ENCODE measurements around the gene FXYD2. TPM values are rescaled to one million over a fixed set of nuclear protein-coding genes. Genes with fewer than 3 reads are reported as not detected.
A peak's percentile ranks its signal among the peaks of the same experiment; 100 is the strongest.

Gene FXYD2
- total RNA-seq, 6 experiments from 2014 or later = 9.3 to 13.7 (median 11.4) TPM

- Histone ChIP-seq H3K4me1 (no peaks in the 10 kb centered on the region), H3K4me3 (no peak overlapping the region), H3K9me3 (no peaks in the 10 kb centered on the region), H3K27me3 (no peaks in the 10 kb centered on the region), H3K36me3 (no peaks in the 10 kb centered on the region), H3K27ac (no peak overlapping the region)
- DNase-seq (no peak), ATAC-seq (peak in 1 of 4 donors; percentile 19)
- WGBS (ENCODE audit: insufficient coverage, low coverage, low lambda C conversion rate, missing lambda C conversion rate) = 0% methylated on average over 1 of the region's 1 CpG
- intact Hi-C loops (cut with DNase I) = loop anchor here in 1 of 2 donors (10.0 kb wide), 1 partner anchor 370 kb away; no protein-coding TSS in a partner anchor
- no peak for TF ChIP-seq POLR2A (IDR thresholded peaks at IDR 0.05)
- no peak for TF ChIP-seq CTCF (IDR thresholded peaks at IDR 0.05)
These were observed 19.5 kb downstream of the FXYD2 start for GRCh38 chr11:117805045-117805444.

GRCh38 chr11:117803896-117804295 lies 20.6 kb downstream of the FXYD2 start:
- intact Hi-C loops (cut with DNase I) = loop anchor here in 1 of 2 donors (10.0 kb wide), 1 partner anchor 369 kb away; no protein-coding TSS in a partner anchor
- Histone ChIP-seq H3K27ac (no peak overlapping the region), H3K27me3 (no peaks in the 10 kb centered on the region), H3K36me3 (no peaks in the 10 kb centered on the region), H3K4me1 (no peaks in the 10 kb centered on the region), H3K4me3 (no peak overlapping the region), H3K9me3 (no peaks in the 10 kb centered on the region)
- no CpG with 5 or more reads among the region's 8 CpGs for WGBS (ENCODE audit: insufficient coverage, low coverage, low lambda C conversion rate, missing lambda C conversion rate)
- ATAC-seq (no peak), DNase-seq (no peak)
- no peak for TF ChIP-seq CTCF (IDR thresholded peaks at IDR 0.05)
- TF ChIP-seq POLR2A (IDR thresholded peaks at IDR 0.05) = no peak

- DNase-seq (no peak), ATAC-seq (no peak)
- Histone ChIP-seq H3K9me3 (no peaks in the 10 kb centered on the region), H3K4me1 (peaks cover 0 to 15% (median 0%) of the 10 kb centered on the region in 4 donors), H3K27me3 (peaks cover 0 to 16% of the 10 kb centered on the region in 2 donors), H3K4me3 (no peak overlapping the region), H3K36me3 (no peaks in the 10 kb centered on the region), H3K27ac (no peak overlapping the region)
- intact Hi-C loops (cut with DNase I) = loop anchor here (10.0 kb wide), 2 partner anchors 365 to 375 kb away; no protein-coding TSS in a partner anchor
- TF ChIP-seq CTCF (IDR thresholded peaks at IDR 0.05) = no peak
- TF ChIP-seq POLR2A (IDR thresholded peaks at IDR 0.05) = no peak
- 35% methylated on average over 4 of the region's 5 CpGs for WGBS (ENCODE audit: insufficient coverage, low coverage, low lambda C conversion rate, missing lambda C conversion rate)
These were observed 24.9 kb downstream of the FXYD2 start for GRCh38 chr11:117799634-117800033.

DNA sequence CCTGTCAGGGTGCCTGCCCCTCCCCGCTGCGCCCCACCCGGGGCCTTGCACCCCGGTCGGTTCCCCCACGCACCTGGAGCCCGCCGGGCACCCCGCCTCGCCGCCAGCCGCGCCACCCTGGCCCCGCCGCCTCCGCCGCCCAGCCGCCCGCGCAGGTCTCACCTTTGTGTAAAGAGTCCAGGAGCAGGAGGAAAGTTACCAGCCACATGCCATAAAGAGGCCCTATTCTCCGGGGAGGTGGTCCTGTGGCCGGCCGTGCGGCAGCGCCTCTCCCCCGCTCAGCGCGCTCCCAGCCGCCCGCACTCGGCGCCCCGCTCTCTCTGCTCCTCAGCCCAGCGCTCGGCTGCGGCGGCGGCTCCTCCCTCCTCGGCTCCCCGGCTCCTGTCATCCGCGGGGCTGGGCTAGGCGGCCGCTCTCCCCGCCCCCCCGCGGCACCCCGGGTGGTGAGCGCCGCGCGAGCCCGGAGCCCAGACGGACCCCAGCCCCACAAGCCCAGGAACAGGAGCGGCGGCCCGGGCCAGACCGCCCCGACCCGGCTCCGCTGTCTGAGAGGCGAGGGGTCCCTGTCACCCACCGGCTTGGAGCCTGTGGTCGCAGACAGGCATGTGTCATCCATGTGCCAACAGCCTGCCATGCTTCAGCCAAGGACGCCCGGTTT lies 27.5 kb downstream of the FXYD2 start, which contains the start of gene DSCAML1:
Gene DSCAML1, minus strand, starts transcription at position 345 of the 658 bp plus-strand sequence. Its CDS starts 137 bp downstream, at position 208.
- peak; percentile 32 to 51 (median 38) for ATAC-seq
- no peak for DNase-seq
- Histone ChIP-seq H3K4me1 (peaks cover 0 to 15% (median 0%) of the 10 kb centered on the region in 4 donors), H3K27me3 (peaks cover 0 to 16% of the 10 kb centered on the region in 2 donors), H3K9me3 (no peaks in the 10 kb centered on the region), H3K36me3 (no peaks in the 10 kb centered on the region), H3K27ac (no peak within 1 kb of the TSS), H3K4me3 (no peak within 1 kb of the TSS)
- TF ChIP-seq CTCF (IDR thresholded peaks at IDR 0.05) = no peak
- TF ChIP-seq POLR2A (IDR thresholded peaks at IDR 0.05) = no peak
- WGBS (ENCODE audit: insufficient coverage, low coverage, low lambda C conversion rate, missing lambda C conversion rate) = 5% methylated on average over 7 of the region's 66 CpGs
- intact Hi-C loops (cut with DNase I) = loop anchor here in 1 of 2 donors (10.0 kb wide), 1 partner anchor 372 kb away; no protein-coding TSS in a partner anchor

Measured in right lobe of liver (tissue), 6 donors.